OCI-M2 (cell line): Measurements from ENCODE around the gene SNAI1.
"Not testable (repeated sequence)": the region's sequence is repeated elsewhere in the genome, so short reads cannot be mapped to it uniquely, and the experiment has no call there.

Experiments
- DNase-seq: peaks from one replicate; lab custom pipeline; 2025; ENCODE audit not compliant: unreplicated experiment; lab: John Stamatoyannopoulos, UW

SNAI1 gene

GRCh38 chr20:49982346-49983122 is at the start of gene SNAI1:
SNAI1 (plus strand) TSS chr20:49982980; CDS start chr20:49983060, 80 bp downstream.
- peak; percentile 65 for DNase-seq

GRCh38 chr20:49935746-49936152 is 47.0 kb upstream of the SNAI1 start:
- DNase-seq: no peak

- DNase-seq: peak; percentile 57
Observed at GRCh38 chr20:49936153-49937026, 46.4 kb upstream of the SNAI1 start, which contains the start of gene RNF114. RNF114 (plus strand) TSS chr20:49936397; CDS start chr20:49936413, 16 bp downstream.

- DNase-seq: no peak
Observed at GRCh38 chr20:49937027-49937929, 45.5 kb upstream of the SNAI1 start.

- DNase-seq: no peak
Observed at GRCh38 chr20:49938173-49939163, 44.3 kb upstream of the SNAI1 start.

GRCh38 chr20:49941456-49941855 is 41.3 kb upstream of the SNAI1 start:
- DNase-seq: no peak

- no peak for DNase-seq
Observed at GRCh38 chr20:49942303-49942702, 40.5 kb upstream of the SNAI1 start.

DNA sequence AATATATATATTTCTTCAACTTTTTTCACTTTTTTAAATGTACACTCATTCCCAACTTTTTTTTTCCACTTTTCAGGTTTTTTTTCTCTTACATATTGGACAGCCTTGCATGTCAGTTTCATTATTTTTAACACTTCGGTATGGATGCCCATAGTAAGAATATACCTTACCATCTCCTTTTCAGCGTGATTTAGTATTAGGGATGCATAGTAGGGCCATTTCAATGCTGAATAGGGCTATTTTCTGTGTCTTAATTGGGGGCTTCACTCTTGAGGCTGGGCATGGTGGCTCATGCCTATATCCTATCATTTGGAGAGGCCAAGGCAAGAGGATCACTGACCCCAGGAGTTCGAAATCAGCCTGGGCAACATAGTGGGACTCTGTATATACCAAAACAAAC is 39.8 kb upstream of the SNAI1 start:
- DNase-seq: no peak

GRCh38 chr20:49945306-49945700 is 37.5 kb upstream of the SNAI1 start:
- no peak for DNase-seq

GRCh38 chr20:49945701-49946477 is 36.9 kb upstream of the SNAI1 start:
- DNase-seq: no peak

GRCh38 chr20:49948178-49948577 is 34.6 kb upstream of the SNAI1 start:
- DNase-seq: no peak

GRCh38 chr20:49948809-49949507 is 33.8 kb upstream of the SNAI1 start:
- no peak for DNase-seq

DNA sequence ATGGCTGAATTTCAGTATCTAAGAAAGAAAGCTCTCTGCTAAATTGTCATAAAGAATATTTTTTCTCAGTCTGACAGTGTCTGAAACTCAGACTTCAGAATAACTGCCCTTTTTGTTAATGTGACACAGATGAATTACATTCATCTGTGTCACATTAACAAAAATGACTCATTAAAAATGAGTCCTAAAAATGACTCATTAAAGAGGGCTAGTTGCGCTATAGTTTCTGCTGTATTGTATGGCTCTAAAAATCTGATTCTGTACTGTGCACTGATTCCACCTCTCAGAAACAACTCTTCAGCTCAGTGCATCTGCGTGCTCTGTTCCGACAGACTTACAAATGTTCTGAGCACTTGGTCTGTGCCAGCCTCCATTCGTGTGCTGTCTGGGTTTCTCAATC is 31.6 kb upstream of the SNAI1 start:
- DNase-seq: no peak

DNA sequence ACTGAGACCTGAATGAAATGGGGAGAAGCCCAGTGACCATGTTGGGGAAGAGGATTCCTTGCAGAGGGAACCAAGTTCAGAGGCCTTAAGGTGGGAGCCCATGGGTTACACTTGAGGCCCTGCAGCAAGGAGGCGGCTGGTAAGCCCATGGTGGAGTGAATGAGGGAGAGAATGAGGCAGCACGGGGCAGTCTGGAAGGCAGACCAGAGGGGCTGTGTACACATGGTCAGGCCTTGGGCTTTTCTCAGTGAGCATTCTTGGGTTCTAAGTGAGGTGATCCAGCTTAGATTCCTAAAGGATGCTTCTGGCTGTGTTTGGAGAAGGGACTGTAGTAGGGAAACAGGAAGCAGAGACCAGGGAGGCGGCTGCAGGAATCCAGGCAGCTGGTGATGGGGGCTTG is 27.6 kb upstream of the SNAI1 start:
- no peak for DNase-seq

- DNase-seq: not testable (repeated sequence)
Observed at GRCh38 chr20:49955830-49956396, 26.9 kb upstream of the SNAI1 start.

DNA sequence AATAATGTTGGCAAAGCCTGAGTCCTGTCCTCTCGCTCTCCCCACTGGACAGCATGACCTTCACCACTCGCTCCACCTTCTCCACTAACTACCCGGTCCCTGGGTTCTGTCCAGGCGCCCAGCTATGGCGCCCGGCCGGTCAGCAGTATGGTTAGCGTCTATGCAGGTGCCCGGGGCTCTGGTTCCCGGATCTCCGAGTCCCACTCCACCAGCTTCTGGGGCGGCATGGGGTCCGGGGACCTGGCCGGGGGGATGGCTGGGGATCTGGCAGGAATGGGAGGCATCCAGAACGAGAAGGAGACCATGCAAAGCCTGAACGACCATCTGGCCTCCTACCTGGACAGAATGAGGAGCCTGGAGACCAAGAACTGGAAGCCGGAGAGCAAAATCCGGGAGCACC is 26.1 kb upstream of the SNAI1 start:
- DNase-seq: no peak

GRCh38 chr20:49957089-49957938 is 25.5 kb upstream of the SNAI1 start:
- not testable (repeated sequence) for DNase-seq
